Lung (tissue), 12 donors: Measurements from ENCODE around the gene EMD. TPM values are rescaled to one million over a fixed set of nuclear protein-coding genes. Genes with fewer than 3 reads are reported as not detected.
A peak's percentile ranks its signal among the peaks of the same experiment; 100 is the strongest.

Experiments
- ATAC-seq: fragments of 200-7000 bp; cut with Tn5 transposase; one replicate; pipeline ENCODE4 v1.9.1; 2020; ENCODE audit warnings: moderate number of reproducible peaks; ENCODE audit not compliant: insufficient read depth, low FRiP score
- DNase-seq, 3 donors: peaks; one replicate each; pipeline ENCODE4 v3.0.0-alpha.2; 2013 to 2017
- H3K27ac ChIP-seq, 2 donors: one replicate each; pipeline ENCODE4 v1.5.1; 2013; ENCODE audit warnings: mild to moderate bottlenecking in 2 of 2, moderate library complexity in 2 of 2, control low read depth in 1 of 2, inconsistent platforms in 1 of 2, low read depth in 1 of 2, low read length in 1 of 2
- H3K27me3 ChIP-seq, 3 donors: one replicate each; pipeline ENCODE4 v1.5.1; 2013; ENCODE audit warnings: low read length in 2 of 3; ENCODE audit not compliant: control insufficient read depth in 3 of 3, insufficient read depth in 3 of 3
- H3K36me3 ChIP-seq, 4 donors: one replicate each; pipeline ENCODE4 v1.5.1; 2013; ENCODE audit warnings: low read length in 4 of 4, mild to moderate bottlenecking in 1 of 4, moderate library complexity in 1 of 4; ENCODE audit not compliant: control insufficient read depth in 4 of 4, insufficient read depth in 4 of 4
- H3K4me1 ChIP-seq, 5 donors: one replicate each; pipeline ENCODE4 v1.5.1; 2013; ENCODE audit warnings: low read length in 5 of 5, mild to moderate bottlenecking in 2 of 5, moderate library complexity in 1 of 5; ENCODE audit not compliant: control insufficient read depth in 5 of 5, insufficient read depth in 5 of 5
- H3K4me3 ChIP-seq: one replicate; pipeline ENCODE4 v1.5.1; 2013; ENCODE audit warnings: mild to moderate bottlenecking, control low read depth, moderate library complexity
- H3K9ac ChIP-seq, 2 donors: one replicate each; pipeline ENCODE4 v1.5.1; 2013; ENCODE audit warnings: low read length in 2 of 2, control low read depth in 1 of 2; ENCODE audit not compliant: insufficient read depth in 1 of 2
- H3K9me3 ChIP-seq, 4 donors: one replicate each; pipeline ENCODE4 v1.5.1; 2013; ENCODE audit warnings: low read length in 3 of 4, mild to moderate bottlenecking in 1 of 4, moderate library complexity in 1 of 4; ENCODE audit not compliant: control insufficient read depth in 4 of 4, insufficient read depth in 3 of 4
- CTCF ChIP-seq: IDR thresholded peaks from 2 replicates; pipeline ENCODE4 v1.5.1; 2012; ENCODE audit warnings: mild to moderate bottlenecking; ENCODE audit errors: control extremely low read depth, extremely low read depth
- WGBS, 2 donors: extraction: QIAGEN DNeasy Blood & Tissue Kit; methylation state at CpG; one replicate each; pipeline ENCODE4 v1.1.7; 2013; 5-methylcytosine and 5-hydroxymethylcytosine counted together
- polyA plus RNA-seq, 2 donors: library from polyadenylated mRNA; stranded (reverse); fragments of 200-250 nt; gene quantifications; one replicate each; pipeline ENCODE4 v1.2.1, GENCODE V29; 2013
- total RNA-seq, 2 donors: library from RNA; depleted of rRNA in 1 of 2; stranded (reverse); fragments of >200 nt in 1 of 2; gene quantifications; one replicate each; pipeline ENCODE4 v1.2.1, GENCODE V29; 2014 to 2021
- donor health status: control.
- donor health status: control.
- donor health status: Bipolar disorder and iron deficiency.
- donor health status: healthy.
- donor health status: DM: yes; HTN: yes; CAD: no.

EMD gene
- total and polyA plus RNA-seq, 4 donors = 33.0 to 108 (median 74.8) TPM

GRCh38 chrX:154396973-154397887, 18.1 kb downstream of the EMD start:
- 5 to 46% methylated on average over 34 to 53 of the region's 53 CpGs for WGBS, 2 donors
- no peak for TF ChIP-seq CTCF
- peak; percentile 69 for ATAC-seq

GRCh38 chrX:154397888-154398667, 19.0 kb downstream of the EMD start, which contains the start of gene RPL10:
TSS of gene RPL10 (plus strand) at chrX:154398377. CDS start at chrX:154398520, 143 bp downstream.
- peak within 1 kb of the TSS; percentile 97 to 98 for H3K27ac ChIP-seq
- peak within 1 kb of the TSS; percentile 94 to 98 for H3K9ac ChIP-seq
- H3K36me3 ChIP-seq = peaks cover 4 to 18% (median 13%) of the 10 kb centered on the region in 4 donors
- H3K4me3 ChIP-seq = peak within 1 kb of the TSS; percentile 70
- peaks cover 0 to 16% (median 0%) of the 10 kb centered on the region in 5 donors for H3K4me1 ChIP-seq
- peaks cover 0 to 5% (median 2%) of the 10 kb centered on the region in 4 donors for H3K9me3 ChIP-seq
- 0 to 41% methylated on average over 51 to 69 of the region's 69 CpGs for WGBS, 2 donors
- DNase-seq = peak; percentile 96 to 98 (median 97)
- TF ChIP-seq CTCF = no peak
- ATAC-seq = peak; percentile 76
- H3K27me3 ChIP-seq = no peaks in the 10 kb centered on the region

More at GRCh38 chrX:154396973-154397887, 18.1 kb downstream of the EMD start:
- no peaks in the 10 kb centered on the region for H3K27me3 ChIP-seq
- H3K4me1 ChIP-seq = peaks cover 0 to 16% (median 0%) of the 10 kb centered on the region in 5 donors
- peaks cover 4 to 18% (median 12%) of the 10 kb centered on the region in 4 donors for H3K36me3 ChIP-seq
- peak overlapping the region; percentile 43 for H3K4me3 ChIP-seq
- peak overlapping the region; percentile 88 for H3K9ac ChIP-seq
- DNase-seq = peak; percentile 74 to 79 (median 78)
- H3K27ac ChIP-seq = peak overlapping the region; percentile 91 to 97
- H3K9me3 ChIP-seq = peaks cover 0 to 5% (median 2%) of the 10 kb centered on the region in 4 donors

GRCh38 chrX:154398668-154399526, 19.8 kb downstream of the EMD start:
- peak overlapping the region; percentile 70 for H3K4me3 ChIP-seq
- H3K9me3 ChIP-seq = peaks cover 0 to 5% (median 2%) of the 10 kb centered on the region in 4 donors
- no peaks in the 10 kb centered on the region for H3K27me3 ChIP-seq
- peak; percentile 89 to 90 (median 90) for DNase-seq
- 3 to 38% methylated on average over 49 of the region's 49 CpGs for WGBS, 2 donors
- peaks cover 4 to 18% (median 13%) of the 10 kb centered on the region in 4 donors for H3K36me3 ChIP-seq
- ATAC-seq = peak; percentile 49
- peak overlapping the region; percentile 97 to 98 for H3K27ac ChIP-seq
- peaks cover 0 to 16% (median 0%) of the 10 kb centered on the region in 5 donors for H3K4me1 ChIP-seq
- H3K9ac ChIP-seq = peak overlapping the region; percentile 94 to 98
- TF ChIP-seq CTCF = peak; percentile 53
